ENCODE data around the gene USP36.
"Not testable (repeated sequence)": the region's sequence is repeated elsewhere in the genome, so short reads cannot be mapped to it uniquely, and the experiment has no call there.

USP36 gene

DNA sequence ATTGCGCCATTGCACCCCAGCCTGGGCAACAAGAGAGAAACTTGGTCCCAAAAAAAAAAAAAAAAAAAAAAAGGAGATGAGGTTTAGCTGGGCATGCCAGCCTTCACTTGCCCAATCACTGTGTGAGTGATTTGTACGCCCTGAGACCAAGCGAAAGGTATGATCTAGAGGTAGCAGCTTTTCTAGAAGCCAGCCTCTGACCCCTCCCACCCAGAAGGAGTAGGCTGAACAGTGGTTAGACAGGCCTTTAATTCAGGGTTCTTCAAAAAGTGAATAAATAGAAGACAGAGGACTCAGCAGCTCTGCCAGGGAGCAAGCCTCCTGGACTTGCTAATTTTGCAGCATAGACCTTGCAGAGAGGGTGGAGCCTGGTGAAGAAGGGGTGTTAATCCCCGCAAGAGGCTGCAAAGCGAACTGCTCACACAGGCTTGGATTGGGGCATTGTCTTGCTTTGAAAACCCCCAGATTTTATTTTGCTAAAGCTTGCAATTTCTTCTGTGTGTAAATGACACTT lies 51.4 kb downstream of the USP36 start:
- no peak for DNase-seq

DNA sequence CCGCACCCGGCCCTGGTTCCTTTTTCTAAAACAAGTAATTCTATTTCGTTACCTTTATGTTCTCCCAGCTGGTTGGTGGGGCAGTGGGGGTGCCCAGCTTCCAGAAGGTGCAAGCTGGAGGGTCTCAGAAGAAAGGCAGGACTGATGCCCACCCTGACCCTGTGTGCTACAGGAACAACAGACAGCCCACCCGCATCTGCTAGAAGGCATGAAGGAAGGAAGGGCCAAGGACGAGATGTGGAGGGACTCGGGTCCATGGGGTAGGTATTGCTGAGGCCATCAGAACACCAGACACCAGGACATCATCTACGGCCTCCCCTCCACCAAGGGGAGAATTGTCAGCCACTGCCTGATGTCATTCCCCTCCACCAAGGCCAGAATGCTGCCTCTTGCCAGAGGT lies 52.2 kb downstream of the USP36 start:
- DNase-seq = no peak

GRCh38 chr17:78787444-78787843 lies 53.2 kb downstream of the USP36 start:
- no peak for DNase-seq

DNA sequence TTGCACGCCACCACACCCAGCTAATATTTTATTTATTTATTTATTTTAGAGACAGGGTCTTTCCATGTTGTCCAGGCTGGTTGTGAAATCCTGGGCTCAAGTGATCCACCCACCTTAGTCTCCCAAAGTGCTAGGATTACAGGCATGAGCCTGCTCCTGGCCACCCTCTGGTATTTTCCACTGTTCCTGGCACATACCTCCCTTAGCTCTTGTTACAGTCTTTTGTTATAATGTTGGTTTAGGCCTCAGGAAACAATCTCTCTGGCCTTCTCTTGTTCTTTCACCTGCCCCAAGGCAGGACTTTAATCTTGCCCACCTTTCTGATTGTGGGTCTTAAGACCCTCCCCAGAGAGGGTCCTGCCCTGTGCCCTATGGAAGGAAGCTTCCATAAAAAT lies 55.0 kb downstream of the USP36 start:
- DNase-seq = no peak

DNA sequence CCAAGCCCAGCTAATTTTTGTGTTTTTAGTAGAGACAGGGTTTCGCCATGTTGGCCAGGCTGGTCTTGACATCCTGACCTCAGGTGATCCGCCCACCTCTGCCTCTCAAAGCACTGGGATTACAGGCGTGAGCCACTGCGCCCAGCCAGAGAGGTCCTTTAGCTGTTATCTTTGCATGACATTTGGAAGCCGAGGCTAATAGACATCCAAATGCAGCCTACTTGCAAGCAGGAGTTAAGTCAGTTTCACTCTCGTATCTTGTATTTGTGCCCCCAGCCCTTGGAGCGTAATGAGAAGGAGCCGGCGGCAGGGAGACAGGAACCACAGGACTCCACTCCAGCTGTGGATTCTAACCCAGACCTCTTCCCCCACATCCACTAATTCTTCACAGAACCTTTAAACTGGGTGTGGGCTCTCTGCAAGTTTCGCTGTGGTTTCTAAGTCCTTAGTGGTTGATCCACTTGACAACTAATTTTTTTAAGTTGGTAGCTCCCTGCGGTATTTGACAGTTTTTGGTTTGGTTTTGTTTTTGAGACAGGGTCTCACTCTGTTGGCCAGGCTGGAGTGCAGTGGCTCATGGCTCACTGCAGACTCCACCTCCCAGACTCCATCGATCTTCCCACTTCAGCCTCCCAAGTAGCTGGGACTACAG lies 55.5 kb downstream of the USP36 start:
- no peak for DNase-seq

- no peak for DNase-seq
Measured at GRCh38 chr17:78784352-78784751, 56.3 kb downstream of the USP36 start.

DNA sequence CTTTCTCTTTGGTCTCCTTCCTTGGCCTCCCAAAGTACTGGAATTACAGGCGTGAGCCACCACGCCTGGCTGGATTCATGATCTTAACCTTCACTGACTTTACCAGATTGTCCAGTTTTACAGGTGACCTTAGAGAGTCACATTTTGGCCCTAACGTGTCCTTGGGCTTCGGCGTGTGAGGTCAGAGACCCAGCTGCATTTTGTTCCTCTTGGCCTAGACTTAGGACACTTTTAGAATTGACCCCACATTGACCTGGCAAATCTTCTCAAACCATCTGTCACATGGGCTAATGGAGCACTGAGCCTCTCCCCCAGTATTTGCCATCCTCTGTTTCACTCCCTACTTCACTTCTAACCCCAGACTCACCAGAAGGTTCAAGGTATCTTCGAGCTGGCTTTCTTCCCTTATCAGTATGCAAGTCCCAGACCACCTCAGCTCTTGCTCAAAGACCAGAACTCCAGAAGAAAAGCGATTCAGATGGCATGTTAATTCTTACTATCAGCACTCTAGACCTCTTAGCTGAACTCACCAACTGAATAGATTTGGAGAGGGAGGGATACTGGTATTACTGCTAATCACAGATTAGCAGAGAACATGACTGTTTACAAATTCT lies 56.8 kb downstream of the USP36 start:
- DNase-seq = no peak

DNA sequence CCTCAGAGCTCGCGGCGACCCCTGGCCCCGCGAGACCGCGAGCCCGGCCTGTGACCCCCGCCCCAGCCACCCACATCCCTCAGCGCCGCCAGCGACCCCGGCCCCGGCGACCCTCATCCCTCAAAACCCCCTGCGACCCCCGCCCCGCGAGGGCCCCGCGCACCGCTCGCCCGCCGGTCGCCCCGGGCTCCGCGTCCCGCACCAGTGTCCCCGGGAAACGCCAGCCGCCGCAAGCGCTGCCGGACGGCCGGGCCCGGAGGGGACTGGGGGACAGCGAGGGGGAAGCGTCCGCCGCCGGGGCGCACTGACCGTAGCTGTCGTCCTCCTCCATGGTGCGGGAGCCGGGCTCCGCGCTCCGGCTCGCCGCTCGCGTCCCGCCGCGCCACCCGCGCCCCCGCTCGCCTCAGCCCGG lies 58.7 kb downstream of the USP36 start, which contains the start of gene CYTH1:
TSS of gene CYTH1 (minus strand) at position 381 of the 412 bp plus-strand sequence. CDS start at position 331, 50 bp downstream.
- DNase-seq = no peak

GRCh38 chr17:78781104-78781892 lies 59.3 kb downstream of the USP36 start:
- peak; percentile 66 for DNase-seq

GRCh38 chr17:78780335-78780734 lies 60.3 kb downstream of the USP36 start:
- DNase-seq = no peak

- peak; percentile 55 for DNase-seq
Measured at GRCh38 chr17:78779850-78780249, 60.8 kb downstream of the USP36 start.

- not testable (repeated sequence) for DNase-seq
Measured at GRCh38 chr17:78779286-78779651, 61.3 kb downstream of the USP36 start.

GRCh38 chr17:78777881-78778280 lies 62.7 kb downstream of the USP36 start:
- DNase-seq = no peak

DNA sequence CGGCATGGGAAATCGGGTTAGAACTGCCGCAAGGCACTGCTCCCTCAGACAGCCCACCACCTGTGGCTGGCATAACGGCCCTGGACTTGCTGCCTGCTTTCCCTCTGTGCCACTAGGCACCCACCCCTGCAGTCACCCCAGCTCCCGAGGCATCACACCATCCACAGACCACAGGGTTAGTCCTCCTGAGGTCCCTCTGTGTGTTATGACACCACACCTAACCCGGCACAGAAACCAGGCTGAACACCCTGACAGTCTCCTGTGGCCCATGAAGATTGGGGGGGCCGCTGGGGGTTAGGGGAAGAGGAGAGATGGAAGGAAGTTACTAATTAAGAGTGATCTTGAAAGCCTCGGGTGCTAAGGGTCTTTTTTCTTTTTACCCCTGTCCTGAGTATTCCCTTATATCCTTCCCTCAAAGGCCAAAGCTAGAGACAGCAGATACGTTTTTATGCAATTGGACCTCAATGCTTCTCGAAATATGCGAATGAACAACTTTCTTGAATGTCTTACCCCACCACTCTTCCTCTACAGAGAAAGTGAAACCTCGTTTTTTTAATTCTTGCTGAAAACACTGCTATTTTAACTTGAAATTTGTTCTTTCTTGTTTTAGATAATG lies 65.5 kb downstream of the USP36 start:
- DNase-seq = peak; percentile 81

DNA sequence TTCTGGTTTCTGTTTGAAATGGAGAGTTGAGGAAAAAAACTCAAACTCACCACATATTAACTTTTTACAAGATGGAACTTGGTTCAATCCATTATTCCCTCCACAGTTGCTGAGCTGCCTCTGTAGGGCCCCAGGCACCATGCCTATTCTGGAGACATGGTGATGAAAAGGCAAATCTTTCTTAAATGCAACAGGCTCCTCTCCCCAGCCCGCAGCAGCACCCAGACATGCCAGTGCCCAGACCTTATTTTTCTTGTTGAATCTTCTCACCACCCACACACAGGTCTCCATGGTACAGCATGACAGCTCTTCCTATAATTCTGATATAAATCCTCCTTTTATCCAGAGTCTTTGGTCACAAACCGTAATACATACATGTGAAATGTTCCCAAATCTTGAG lies 66.2 kb downstream of the USP36 start:
- DNase-seq = no peak

DNA sequence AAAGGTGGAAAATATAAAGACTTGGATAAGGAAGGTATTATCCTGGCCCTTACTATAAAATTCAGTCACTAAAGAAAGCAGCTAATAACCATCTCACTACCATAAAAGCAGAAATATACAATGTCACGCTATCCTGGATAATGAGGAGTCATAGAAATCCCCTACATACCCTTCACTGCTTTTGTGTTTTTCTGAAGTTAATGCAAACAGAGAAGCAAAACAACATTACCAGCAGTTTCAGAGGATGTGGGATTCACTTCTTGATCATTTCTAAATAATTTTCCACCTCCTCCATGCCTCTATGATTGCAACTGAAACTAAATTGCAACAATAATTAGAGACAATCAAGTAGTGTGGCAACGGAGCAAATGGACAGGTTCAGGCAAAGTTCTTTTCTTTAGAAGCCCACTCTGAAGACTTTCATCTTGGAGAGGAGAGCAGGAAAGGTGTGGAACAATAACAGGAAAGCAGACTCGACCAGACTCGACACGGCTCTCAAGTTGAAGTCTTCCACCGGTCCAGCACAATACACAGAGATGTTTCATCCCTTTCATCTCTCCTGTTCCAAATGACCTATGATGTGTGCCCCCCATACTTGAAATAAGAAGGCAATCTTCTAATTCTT lies 68.7 kb downstream of the USP36 start:
- no peak for DNase-seq

DNA sequence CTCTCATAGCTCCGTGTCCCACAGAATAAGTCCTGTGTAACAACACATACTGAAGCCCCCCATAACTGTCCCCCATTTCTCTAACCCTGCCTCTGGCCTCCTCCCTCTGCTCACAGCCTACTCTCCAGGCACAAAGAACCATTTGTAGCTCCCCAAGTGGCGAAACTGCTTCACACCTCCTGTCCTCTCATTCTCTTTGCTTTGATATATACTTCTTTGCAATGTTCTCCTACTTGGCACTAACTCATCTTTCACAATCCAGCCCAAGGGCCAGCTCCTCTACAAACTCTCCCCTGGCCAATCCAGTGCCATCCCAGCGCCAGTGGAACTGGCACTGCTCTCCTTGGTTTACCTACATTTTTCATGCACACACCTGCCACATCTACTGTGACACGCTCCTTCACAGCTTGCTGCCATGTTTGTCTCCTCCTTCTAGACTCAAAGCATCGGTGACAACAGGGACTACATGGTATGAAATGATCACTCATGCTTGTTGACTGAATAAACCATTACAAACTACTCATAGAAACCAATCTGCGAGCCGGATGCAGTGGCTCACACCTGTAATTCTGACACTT lies 71.3 kb downstream of the USP36 start:
- DNase-seq = no peak

- DNase-seq = no peak
Measured at GRCh38 chr17:78767806-78768205, 72.8 kb downstream of the USP36 start.

GRCh38 chr17:78766743-78767294 lies 73.8 kb downstream of the USP36 start:
- no peak for DNase-seq

GRCh38 chr17:78766225-78766624 lies 74.4 kb downstream of the USP36 start:
- DNase-seq = no peak

DNA sequence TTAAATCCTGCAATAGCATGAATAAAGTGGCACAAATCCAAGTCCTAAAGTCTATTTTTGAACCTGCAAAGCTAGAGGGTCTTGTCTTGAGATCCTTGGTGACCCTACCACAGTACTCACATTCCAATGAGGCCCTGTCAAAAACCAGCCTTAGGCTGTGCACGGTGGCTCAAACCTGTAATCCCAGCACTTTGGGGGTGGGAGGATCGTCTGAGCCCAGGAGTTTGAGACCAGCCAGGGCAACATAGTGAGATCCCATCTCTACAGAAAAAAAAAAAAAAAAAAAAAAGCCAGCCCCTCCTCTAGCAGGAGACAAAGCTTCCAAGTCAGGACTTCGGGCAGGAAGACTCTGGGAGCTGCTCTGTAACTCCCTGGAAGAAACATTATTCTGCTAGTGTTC lies 74.8 kb downstream of the USP36 start:
- DNase-seq = no peak

DNA sequence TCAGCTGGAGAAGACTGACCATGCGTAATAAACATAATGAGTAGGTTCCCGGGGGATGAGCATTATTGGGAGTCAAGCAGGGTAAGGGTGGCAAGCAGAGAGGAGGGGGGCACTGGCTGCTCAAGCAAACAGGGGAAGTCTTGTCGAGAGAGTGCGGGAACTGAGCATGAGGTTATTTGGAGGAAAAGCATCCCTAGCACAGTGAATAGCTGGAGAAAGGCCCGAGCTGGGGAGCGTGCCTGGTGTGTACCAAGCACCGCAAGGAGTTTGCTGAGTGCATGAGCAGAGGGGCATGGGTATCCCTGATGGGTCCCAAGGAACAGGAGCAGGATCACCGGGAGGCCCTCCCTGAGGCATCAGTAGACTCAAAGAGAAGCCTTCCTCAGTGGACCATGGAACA lies 75.7 kb downstream of the USP36 start:
- no peak for DNase-seq
